ENCODE measurements around the gene SLF1.

The SLF1 gene

GRCh38 chr5:94661086-94661485, 42.6 kb downstream of the SLF1 start:
- no peak for DNase-seq (ENCODE audit: low read depth)

DNA sequence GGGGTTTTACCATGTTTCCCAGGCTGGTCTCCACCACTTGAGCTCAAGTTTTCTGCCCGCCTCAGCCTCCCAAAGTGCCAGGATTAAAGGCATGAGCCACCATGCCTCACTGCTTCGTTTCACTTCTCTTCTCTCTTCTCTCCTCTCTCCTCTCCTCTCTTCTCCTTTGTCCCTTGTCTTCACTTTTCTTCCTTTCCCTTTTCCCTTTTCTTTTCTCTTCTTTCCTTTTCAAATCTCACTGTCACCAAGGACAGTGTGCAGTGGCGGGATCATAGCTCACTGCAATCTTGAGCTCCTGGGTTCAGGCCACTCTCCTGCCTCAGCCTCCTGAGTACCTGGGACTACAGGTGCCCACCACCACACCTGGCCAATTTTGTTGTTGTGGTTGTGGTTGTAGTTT, 49.5 kb downstream of the SLF1 start:
- no peak for DNase-seq (ENCODE audit: low read depth)

DNA sequence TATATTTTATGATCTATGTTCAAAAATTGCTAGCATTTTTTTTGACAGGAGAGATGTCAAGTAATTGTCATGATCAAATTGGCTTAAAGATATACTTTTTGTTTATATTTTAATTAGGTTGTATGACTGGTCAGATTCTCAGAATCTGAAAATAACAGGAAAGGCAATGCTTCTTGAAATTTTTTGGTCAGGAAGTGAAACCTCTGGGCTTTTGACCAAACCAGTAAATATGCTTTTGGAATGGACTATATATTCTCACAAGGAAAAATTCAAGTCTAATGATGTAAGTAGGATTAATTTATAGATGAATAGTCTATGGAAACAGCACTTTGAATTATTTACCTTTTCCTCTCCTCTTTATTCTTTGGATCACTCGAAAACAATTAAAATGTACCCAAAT, 52.3 kb downstream of the SLF1 start:
- no peak for DNase-seq (ENCODE audit: low read depth)

DNA sequence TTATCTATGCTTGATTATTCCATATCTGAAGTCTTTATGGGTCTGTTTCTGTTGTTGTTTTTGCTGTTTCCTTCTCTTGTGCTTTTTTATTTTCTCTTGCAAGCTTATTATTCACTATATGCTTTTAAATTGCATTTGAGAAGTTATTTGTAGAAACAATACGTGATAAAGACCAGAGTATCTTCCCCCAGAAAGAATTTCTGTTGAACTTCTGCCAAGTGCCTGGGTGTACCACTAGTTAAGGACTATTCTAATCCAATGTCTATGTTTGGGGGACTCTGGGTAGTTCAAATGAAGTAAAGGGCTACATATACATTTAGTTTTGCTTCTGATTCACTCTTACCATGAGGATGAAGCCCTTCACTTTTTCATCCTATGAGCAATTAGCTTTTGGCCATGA, 54.3 kb downstream of the SLF1 start:
- no peak for DNase-seq (ENCODE audit: low read depth)

DNA sequence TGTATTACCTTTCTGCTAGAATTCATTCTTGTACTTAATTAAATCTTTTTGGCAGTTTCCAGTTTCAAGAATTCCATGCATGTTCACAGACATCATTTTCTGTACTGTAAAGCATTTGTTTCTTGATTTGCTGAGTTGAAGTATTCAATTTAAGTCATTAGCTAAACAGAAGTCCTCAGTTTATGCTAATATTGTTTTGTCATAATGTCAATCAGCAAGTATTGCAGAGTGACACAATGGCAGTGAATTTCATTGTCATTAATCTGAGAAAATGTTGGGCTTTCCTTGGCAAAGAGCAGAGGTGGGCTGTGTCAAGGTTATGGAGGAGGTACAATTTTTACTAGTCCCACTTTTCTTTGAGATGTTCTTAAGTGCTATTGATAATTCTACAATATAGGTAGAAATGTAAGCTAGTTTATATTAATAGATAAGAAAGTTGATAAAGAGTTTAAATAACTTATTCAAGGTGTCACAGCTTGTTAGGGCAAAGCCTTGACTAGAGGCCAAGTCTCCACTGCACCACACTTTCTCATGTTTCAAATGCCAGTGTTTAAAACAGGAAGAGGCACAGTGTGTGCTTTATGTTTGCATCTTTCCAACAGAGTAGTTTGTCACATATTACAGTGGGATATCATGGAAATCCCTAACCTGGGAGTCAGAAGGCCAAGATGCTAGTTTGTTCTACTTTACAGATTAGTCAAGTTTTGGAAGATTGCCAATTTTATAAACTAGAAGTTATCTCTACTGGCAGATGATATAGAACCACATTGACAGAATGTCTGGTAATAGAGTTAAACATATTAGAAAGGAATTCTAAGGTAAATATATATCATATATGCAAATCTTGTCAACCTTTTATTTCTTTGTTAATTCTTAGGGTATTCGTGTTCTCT, 56.3 kb downstream of the SLF1 start:
- no peak for DNase-seq (ENCODE audit: low read depth)

DNA sequence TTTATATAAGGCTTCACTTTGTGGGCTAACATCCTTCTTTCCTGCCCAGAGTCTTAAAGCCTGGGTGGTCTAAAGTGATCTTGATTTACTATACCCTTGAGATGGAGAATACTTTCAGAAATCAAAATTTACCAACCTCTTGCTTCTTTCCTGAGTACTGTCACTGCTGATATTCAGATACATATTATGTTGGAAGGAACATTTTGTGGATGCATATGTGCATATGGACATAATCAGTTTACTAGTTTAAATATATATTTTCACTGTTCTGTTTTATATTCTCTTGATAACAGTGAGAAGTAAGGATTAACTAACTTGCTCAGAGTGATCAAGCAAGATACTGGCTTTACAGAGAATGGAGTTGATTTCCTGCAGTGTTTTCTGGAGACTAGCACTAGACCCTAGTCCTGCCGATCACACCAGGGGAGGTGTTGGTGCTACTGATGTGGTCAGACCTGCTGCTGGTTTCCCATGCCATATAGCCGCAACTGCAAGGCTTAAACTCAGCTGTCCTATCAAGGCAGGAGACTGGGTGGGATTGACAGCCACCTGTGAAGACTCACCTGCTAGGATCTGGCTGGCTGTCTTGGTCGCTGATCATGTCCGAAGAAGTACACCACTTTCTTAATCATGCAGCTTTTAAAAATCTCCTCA, 57.6 kb downstream of the SLF1 start:
- no peak for DNase-seq (ENCODE audit: low read depth)

GRCh38 chr5:94682814-94683520, 64.5 kb downstream of the SLF1 start:
- DNase-seq (ENCODE audit: low read depth), result no peak

- DNase-seq (ENCODE audit: low read depth), result no peak
These were observed 71.4 kb downstream of the SLF1 start for GRCh38 chr5:94689908-94690307.

DNA sequence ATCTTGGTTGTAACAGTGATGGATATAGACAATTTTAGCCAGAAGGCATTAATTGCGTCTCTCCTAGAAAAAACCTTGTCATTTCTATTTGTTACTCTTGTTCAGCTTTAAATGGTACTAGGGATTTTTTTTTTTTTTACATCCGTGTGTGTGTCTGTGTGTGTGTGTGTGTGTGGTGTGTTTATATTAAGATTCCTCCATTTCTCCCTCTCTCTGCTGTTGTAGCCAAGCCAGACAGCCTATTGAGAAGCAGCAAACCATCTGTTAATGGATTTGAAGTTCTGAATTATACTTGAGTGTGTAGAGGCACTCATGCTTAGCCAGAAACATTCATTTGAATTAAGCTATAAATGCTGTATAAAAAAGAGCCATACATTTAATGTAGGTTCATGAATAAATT, 72.3 kb downstream of the SLF1 start:
- DNase-seq (ENCODE audit: low read depth), result no peak

- DNase-seq (ENCODE audit: low read depth), result no peak
These were observed 72.8 kb downstream of the SLF1 start for GRCh38 chr5:94691291-94691690.

- DNase-seq (ENCODE audit: low read depth), result no peak
These were observed 73.5 kb downstream of the SLF1 start for GRCh38 chr5:94691949-94692348.

DNA sequence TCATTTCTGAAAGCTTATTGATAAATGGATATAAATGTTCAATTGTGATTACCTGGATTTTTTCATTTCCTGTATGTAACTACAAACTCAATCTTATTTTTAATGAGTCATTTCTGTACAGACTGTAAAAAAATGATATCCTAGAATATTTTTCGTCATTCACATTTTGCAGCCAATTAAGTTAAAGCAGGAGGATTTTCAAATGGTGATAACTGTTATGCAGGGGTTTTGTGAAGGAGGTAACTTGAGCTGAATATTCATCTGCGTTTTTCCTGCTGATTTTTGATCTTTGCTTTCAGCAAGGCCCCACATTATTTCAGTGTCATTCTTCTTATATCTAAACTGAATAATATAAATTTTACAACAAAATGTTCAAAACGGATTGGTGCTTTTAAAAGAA, 74.1 kb downstream of the SLF1 start:
- no peak for DNase-seq (ENCODE audit: low read depth)

DNA sequence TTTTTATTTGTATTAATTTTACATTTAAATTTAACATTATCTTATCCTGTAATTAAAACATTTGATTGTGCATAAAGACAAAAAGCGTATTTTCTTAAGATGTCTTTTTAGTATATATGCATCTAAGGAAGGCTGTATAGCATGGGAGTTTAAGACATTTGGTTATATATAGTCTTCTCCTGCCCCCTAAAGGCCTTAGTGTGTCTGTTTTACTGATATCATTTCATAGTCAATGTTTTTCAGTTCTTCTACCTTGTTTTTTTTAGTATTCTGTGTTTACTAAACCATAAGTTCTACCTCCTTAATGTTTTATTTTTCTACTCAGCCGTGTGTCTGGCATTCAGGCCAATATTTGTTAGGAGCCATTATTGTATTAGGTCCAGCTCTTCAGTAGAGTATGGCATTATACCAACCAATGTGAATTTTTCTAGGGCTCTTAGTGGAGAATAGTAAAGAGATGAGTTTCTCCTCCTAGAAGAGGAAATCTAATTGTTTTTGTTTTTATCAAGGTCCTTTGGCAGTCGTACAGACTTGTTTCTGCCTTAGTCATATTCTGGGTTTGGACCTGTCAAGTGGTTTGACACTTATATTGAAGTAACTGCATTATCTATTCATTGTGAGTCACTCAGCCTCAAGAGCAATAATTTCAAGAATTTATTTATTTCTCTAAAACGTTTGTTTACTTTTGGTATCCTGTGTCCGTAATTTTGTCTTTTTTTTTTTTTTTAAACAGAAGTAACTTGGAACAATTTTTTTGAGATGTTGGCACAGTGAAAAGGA, 74.8 kb downstream of the SLF1 start:
- DNase-seq (ENCODE audit: low read depth), result no peak

DNA sequence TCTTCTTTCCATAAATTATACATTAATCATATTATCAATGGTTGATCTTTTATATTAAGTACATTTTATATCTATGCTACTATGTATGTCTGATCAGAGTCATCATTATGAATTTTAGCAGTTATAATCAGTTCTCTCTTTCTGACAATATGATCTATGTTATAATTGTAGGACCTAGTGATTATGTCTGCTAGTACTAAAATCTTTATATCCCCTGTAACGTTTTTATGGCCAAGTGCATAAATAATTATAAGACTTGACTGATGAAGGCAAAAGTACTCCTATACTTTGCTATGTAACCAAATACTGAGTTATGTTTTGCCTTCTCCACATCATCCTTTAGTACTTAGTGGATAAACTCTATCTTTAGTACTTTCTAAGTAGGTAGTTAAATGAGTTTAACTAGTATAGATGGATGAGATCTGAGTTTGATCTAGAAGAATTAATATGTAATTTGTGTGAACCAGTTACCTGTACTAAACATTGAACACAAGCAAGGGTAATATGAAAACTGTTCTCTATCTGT, 75.4 kb downstream of the SLF1 start:
- DNase-seq (ENCODE audit: low read depth), result no peak

DNA sequence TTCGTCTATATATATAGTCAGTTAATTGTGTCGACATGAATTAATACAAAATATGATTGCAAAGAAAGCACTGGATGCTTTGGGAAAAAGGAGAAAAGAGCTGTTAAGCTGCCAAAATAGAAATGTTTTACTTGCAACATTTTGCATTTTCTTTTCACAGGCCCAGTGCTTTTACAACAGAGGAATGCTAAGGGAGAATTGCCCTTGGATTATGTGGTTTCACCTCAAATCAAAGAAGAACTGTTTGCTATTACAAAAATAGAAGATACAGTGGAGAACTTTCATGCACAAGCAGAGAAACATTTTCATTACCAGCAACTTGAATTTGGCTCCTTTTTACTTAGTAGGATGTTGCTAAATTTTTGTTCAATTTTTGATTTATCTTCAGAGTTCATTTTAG, 76.2 kb downstream of the SLF1 start:
- DNase-seq (ENCODE audit: low read depth), result no peak

- DNase-seq (ENCODE audit: low read depth), result no peak
These were observed 79.7 kb downstream of the SLF1 start for GRCh38 chr5:94698197-94698596.

GRCh38 chr5:94699562-94699961, 81.1 kb downstream of the SLF1 start:
- no peak for DNase-seq (ENCODE audit: low read depth)

DNA sequence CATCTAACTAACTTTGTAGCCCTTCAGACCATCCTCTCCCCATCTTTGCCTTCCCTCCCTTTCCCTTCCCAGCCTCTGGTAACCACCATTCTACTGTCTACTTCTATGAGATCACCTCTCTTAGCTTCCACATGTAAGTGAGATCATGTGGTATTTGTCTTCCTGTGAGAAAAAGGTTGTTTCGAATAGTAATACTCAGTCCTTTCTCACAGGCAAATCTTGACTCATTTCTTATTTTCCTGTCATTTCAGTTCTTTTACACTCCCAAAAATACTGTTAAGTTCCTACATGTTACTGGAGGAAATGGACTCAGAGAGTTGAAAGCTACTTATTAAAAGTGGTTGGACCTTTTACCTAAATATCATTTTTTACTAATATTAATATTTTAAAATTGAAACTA, 82.1 kb downstream of the SLF1 start:
- no peak for DNase-seq (ENCODE audit: low read depth)

DNA sequence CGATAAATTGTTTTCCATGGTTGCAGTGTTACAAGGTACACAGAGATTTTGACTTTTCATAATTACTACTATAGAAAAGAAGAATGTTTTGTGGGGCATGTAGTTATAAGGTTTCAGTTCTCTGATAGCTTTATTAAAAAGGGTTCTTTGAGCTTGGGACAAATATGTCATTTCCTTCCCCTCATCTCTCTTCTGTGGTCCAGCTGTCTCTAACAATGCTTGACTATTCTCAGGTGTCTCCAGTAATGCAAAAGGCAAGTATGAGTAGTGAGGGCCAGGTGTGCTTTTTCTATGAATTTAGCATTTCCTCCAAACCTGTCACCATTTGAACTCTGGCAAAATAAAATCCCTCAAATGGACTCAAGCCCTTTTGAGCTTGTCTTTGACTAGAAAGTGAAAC, 84.3 kb downstream of the SLF1 start:
- DNase-seq (ENCODE audit: low read depth), result no peak

DNA sequence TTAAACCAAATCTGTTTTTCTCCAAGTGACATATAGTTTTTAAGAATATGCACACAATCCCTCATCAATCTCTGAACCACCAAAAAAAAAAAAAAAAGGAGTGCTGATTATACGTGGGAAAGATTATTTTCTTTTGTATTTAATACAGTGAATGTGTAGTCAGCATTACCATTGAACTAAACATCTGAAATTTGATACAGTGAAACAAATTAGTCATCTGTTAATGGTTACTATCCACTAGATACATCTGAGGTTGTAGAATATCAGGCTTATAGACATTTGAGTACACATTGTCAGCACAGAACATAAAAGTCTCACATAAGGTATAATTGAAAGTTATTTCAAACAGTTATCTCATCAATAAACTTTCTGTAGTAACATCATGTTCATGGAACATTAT, 87.0 kb downstream of the SLF1 start:
- no peak for DNase-seq (ENCODE audit: low read depth)

DNA sequence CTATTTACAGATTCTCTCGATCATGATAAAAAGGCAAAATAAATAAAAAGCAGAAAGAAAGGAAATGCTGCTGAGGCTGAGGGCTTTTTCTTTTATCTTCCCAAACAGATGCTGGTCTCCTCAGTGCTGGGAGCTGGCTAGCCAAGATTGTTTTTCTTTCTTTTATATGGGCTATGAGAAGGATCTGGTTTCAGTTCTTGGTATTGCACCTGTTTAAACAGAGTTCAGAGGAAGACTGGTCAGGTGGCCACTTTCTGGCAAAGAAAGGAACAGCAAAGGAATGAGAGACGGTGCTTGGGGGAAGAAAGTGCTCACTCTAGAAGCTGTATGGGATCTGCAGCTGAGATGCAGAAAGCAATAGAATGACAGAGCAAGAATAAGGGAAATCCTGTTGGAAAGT, 88.9 kb downstream of the SLF1 start:
- DNase-seq (ENCODE audit: low read depth), result no peak

DNA sequence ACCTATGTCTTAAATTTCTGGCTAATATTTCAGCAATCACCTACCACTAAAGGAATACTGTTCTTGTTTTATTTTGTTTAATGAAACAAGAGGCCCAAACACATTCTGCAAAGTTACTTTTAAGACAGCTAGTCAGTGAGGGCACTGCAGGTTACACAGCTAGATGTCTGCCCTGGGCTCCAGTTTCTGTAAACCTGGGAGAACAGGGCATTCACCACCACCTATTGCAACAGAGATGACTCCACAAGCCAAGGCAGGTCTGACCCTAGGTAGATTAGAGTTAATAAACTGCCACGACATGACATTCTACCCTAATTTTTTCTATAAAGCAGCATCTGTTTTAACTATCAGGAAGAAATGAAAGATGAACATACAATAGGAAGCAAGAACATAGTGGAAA, 90.8 kb downstream of the SLF1 start:
- no peak for DNase-seq (ENCODE audit: low read depth)

Data from activated T-cell treated with anti-CD3 and anti-CD28 coated beads for 48 hours (primary cell).